ENCODE data around the gene STK24. TPM values are rescaled to one million over a fixed set of nuclear protein-coding genes. Genes with fewer than 3 reads are reported as not detected.

The STK24 gene
- total RNA-seq, 6 donors from 2014 or later: 51.3 to 89.8 (median 78.6) TPM

GRCh38 chr13:98459171-98459681 lies 117.7 kb downstream of the STK24 start:
- H3K4me3 ChIP-seq: no peak overlapping the region
- peak in 1 of 2 donors; percentile 61 for DNase-seq
- H3K27ac ChIP-seq: no peak overlapping the region
- H3K36me3 ChIP-seq: peaks cover 9 to 90% (median 58%) of the 10 kb centered on the region in 4 donors
- H3K9me3 ChIP-seq: no peaks in the 10 kb centered on the region
- WGBS, 2 donors: 93 to 94% methylated on average over 7 to 18 of the region's 18 CpGs
- peaks cover 3 to 21% (median 8%) of the 10 kb centered on the region in 4 donors for H3K4me1 ChIP-seq
- no peak for ATAC-seq (ENCODE audit: low FRiP score in 2 of 2)
- no peaks in the 10 kb centered on the region for H3K27me3 ChIP-seq
- no peak for TF ChIP-seq POLR2AphosphoS5 (IDR thresholded peaks at IDR 0.05)
- TF ChIP-seq POLR2A (IDR thresholded peaks at IDR 0.05): no peak
- TF ChIP-seq, protein P1, sequence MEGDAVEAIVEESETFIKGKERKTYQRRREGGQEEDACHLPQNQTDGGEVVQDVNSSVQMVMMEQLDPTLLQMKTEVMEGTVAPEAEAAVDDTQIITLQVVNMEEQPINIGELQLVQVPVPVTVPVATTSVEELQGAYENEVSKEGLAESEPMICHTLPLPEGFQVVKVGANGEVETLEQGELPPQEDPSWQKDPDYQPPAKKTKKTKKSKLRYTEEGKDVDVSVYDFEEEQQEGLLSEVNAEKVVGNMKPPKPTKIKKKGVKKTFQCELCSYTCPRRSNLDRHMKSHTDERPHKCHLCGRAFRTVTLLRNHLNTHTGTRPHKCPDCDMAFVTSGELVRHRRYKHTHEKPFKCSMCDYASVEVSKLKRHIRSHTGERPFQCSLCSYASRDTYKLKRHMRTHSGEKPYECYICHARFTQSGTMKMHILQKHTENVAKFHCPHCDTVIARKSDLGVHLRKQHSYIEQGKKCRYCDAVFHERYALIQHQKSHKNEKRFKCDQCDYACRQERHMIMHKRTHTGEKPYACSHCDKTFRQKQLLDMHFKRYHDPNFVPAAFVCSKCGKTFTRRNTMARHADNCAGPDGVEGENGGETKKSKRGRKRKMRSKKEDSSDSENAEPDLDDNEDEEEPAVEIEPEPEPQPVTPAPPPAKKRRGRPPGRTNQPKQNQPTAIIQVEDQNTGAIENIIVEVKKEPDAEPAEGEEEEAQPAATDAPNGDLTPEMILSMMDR (IDR thresholded peaks at IDR 0.05): no peak

DNA sequence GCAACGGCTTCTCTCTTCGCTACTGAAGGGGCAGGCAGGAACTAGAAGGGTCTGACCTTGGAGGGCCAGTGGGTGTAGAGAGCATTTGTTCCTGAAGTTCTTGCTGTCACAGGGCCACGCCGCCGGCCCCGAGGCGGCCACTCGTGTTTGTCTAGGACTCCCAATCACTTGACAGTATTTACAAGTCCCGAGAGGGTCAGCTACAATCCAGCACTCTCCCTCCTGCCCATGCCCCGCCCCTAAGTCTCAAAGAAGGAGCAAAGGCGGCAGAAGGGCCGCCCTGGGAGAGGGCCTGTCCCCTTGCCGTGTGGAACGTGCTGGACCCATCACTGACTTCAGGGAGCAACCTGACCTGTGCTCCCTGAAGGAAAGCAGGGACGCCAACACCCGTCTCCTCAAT lies 118.5 kb downstream of the STK24 start:
- DNase-seq (peak; percentile 58 to 88), ATAC-seq (ENCODE audit: low FRiP score in 2 of 2) (peak in 1 of 2 donors; percentile 48)
- Histone ChIP-seq H3K36me3 (peaks cover 9 to 85% (median 56%) of the 10 kb centered on the region in 4 donors), H3K27me3 (no peaks in the 10 kb centered on the region), H3K4me1 (peaks cover 6 to 26% (median 10%) of the 10 kb centered on the region in 4 donors), H3K4me3 (no peak overlapping the region), H3K27ac (peak overlapping the region in 2 of 4 donors; percentile 39 to 51), H3K9me3 (no peaks in the 10 kb centered on the region)
- 70 to 72% methylated on average over 15 to 16 of the region's 16 CpGs for WGBS, 2 donors
- TF ChIP-seq POLR2A (IDR thresholded peaks at IDR 0.05) (no peak), POLR2AphosphoS5 (IDR thresholded peaks at IDR 0.05) (no peak), EP300 (IDR thresholded peaks at IDR 0.05) (no peak)
- TF ChIP-seq, protein P1 (IDR thresholded peaks at IDR 0.05): no peak

- ATAC-seq (ENCODE audit: low FRiP score in 2 of 2): no peak
- Histone ChIP-seq H3K36me3 (peaks cover 9 to 86% (median 56%) of the 10 kb centered on the region in 4 donors), H3K9me3 (no peaks in the 10 kb centered on the region), H3K4me1 (peaks cover 6 to 26% (median 10%) of the 10 kb centered on the region in 4 donors), H3K4me3 (no peak overlapping the region), H3K27ac (no peak overlapping the region), H3K27me3 (no peaks in the 10 kb centered on the region)
- peak in 1 of 2 donors; percentile 44 for DNase-seq
- TF ChIP-seq POLR2A (IDR thresholded peaks at IDR 0.05): no peak
- TF ChIP-seq, protein P1 (IDR thresholded peaks at IDR 0.05): no peak
- no peak for TF ChIP-seq EP300 (IDR thresholded peaks at IDR 0.05)
- no peak for TF ChIP-seq POLR2AphosphoS5 (IDR thresholded peaks at IDR 0.05)
- 91 to 94% methylated on average over 13 of the region's 13 CpGs for WGBS, 2 donors
Measured at GRCh38 chr13:98457053-98457452, 119.9 kb downstream of the STK24 start.

GRCh38 chr13:98456413-98456845 lies 120.5 kb downstream of the STK24 start:
- DNase-seq (no peak), ATAC-seq (ENCODE audit: low FRiP score in 2 of 2) (no peak)
- Histone ChIP-seq H3K27me3 (no peaks in the 10 kb centered on the region), H3K36me3 (peaks cover 9 to 87% (median 55%) of the 10 kb centered on the region in 4 donors), H3K4me3 (no peak overlapping the region), H3K4me1 (peaks cover 6 to 30% (median 12%) of the 10 kb centered on the region in 4 donors), H3K27ac (peak overlapping the region in 1 of 4 donors; percentile 9), H3K9me3 (no peaks in the 10 kb centered on the region)
- 83 to 96% methylated on average over 4 to 6 of the region's 6 CpGs for WGBS, 2 donors
- no peak for TF ChIP-seq POLR2A (IDR thresholded peaks at IDR 0.05)
- no peak for TF ChIP-seq EP300 (IDR thresholded peaks at IDR 0.05)
- TF ChIP-seq, protein P1 (IDR thresholded peaks at IDR 0.05): no peak
- TF ChIP-seq POLR2AphosphoS5 (IDR thresholded peaks at IDR 0.05): no peak

Measured in upper lobe of left lung (tissue), 6 donors.